HepG2 (cell line): Measurements from ENCODE around the gene PPY. TPM values are rescaled to one million over a fixed set of nuclear protein-coding genes. Genes with fewer than 3 reads are reported as not detected.

Experiments
- ATAC-seq: fragments of 200-7000 bp; cut with Tn5 transposase; 3 replicates; pipeline ENCODE4 v1.9.1; 2020; ENCODE audit warnings: mild to moderate bottlenecking, moderate library complexity
- BruUV-seq: library from RNA; stranded (reverse); fragments of 400-500 nt; replicated peaks from 2 replicates; lab custom pipeline; 2021; lab: Mats Ljungman, UMichigan
- CTCF ChIA-PET: fragments of 300-600 bp; formaldehyde crosslinking; extraction: SDS; loops from one replicate; lab custom pipeline; 2021; ENCODE audit warnings: low total read pairs, inconsistent platforms, low intra/inter-chr PET ratio; lab: Yijun Ruan, JAX
- POLR2A ChIA-PET: fragments of 350-600 bp; sonication (Branson Sonifier 250); formaldehyde crosslinking; loops from one replicate; lab custom pipeline; 2020; ENCODE audit warnings: antibody characterized with exemption, inconsistent platforms; lab: Yijun Ruan, JAX
- DNase-seq: peaks from one replicate; pipeline ENCODE4 v3.0.0-alpha.2; 2015; ENCODE audit warnings: low spot score
- FAIRE-seq: peaks from 3 replicates; lab custom pipeline; 2011; peaks lifted over from hg19 to GRCh38; lab: Jason Lieb, UNC
- H2AFZ ChIP-seq: one replicate; pipeline ENCODE4 v1.6.1; 2011; ENCODE audit warnings: low read length, inconsistent platforms
- H3K27ac ChIP-seq: fragments of 300-600 bp; 3 replicates; pipeline ENCODE4 v1.8.0; 2011; ENCODE audit warnings: mixed run types, mild to moderate bottlenecking, mixed read lengths, low read length, inconsistent platforms; ENCODE audit not compliant: insufficient read depth; ENCODE audit errors: extremely low read length
- H3K27me3 ChIP-seq, 2 experiments: fragments of 200-600 bp in 1 of 2; 2 replicates in 1 of 2; 3 replicates in 1 of 2; pipeline versions ENCODE4 v1.6.0 to v1.8.0; 2011; ENCODE audit warnings: low read length in 2 of 2, mild to moderate bottlenecking in 2 of 2, moderate library complexity in 2 of 2, inconsistent platforms in 1 of 2; ENCODE audit not compliant: insufficient read depth in 2 of 2, control insufficient read depth in 1 of 2
- H3K36me3 ChIP-seq, 2 experiments: fragments of 200-600 bp in 1 of 2; replicated peaks in 1 of 2; 2 replicates in 1 of 2; 3 replicates in 1 of 2; pipeline versions ENCODE4 v1.5.1 to v1.8.0; 2011; ENCODE audit warnings: low read length in 2 of 2, inconsistent platforms in 1 of 2; ENCODE audit not compliant: insufficient read depth in 2 of 2, control insufficient read depth in 1 of 2
- H3K4me1 ChIP-seq: 2 replicates; pipeline ENCODE4 v1.5.1; 2012; ENCODE audit warnings: low read length, inconsistent platforms; ENCODE audit not compliant: insufficient read depth
- H3K4me2 ChIP-seq: 2 replicates; pipeline ENCODE4 v1.6.0; 2011; ENCODE audit warnings: low read depth, low read length, inconsistent platforms
- H3K4me3 ChIP-seq, 3 experiments: fragments of 200-600 bp in 1 of 3; sonication (generic), shearing (Covaris generic) in 1 of 3; replicated peaks in 1 of 3; 2 replicates each; pipeline ENCODE4 v1.5.1; 2011 to 2016; ENCODE audit warnings: low read length in 3 of 3, inconsistent platforms in 2 of 3, low read depth in 2 of 3, mild to moderate bottlenecking in 2 of 3, control low read depth in 1 of 3, mixed read lengths in 1 of 3; ENCODE audit not compliant: insufficient read depth in 1 of 3
- H3K79me2 ChIP-seq: one replicate; pipeline ENCODE4 v1.6.1; 2011; ENCODE audit warnings: low read length, inconsistent platforms; ENCODE audit not compliant: insufficient read depth
- H3K9ac ChIP-seq: 2 replicates; pipeline ENCODE4 v1.6.0; 2011; ENCODE audit warnings: mild to moderate bottlenecking, low read depth, low read length, inconsistent platforms; ENCODE audit not compliant: insufficient read depth
- H3K9me3 ChIP-seq: 2 replicates; pipeline ENCODE4 v1.5.1; 2012; ENCODE audit warnings: mild to moderate bottlenecking, low read length
- H4K20me1 ChIP-seq: 2 replicates; pipeline ENCODE4 v1.6.0; 2011; ENCODE audit warnings: inconsistent platforms, mild to moderate bottlenecking, low read length, moderate library complexity; ENCODE audit not compliant: insufficient read depth
- EZH2 ChIP-seq: conservative IDR thresholded peaks from 2 replicates; pipeline ENCODE4 v1.6.1; 2012; ENCODE audit warnings: mild to moderate bottlenecking, low read depth, low read length, moderate library complexity
- NBN ChIP-seq: fragments of 450-650 bp; conservative IDR thresholded peaks from 2 replicates; pipeline ENCODE4 v1.6.1; 2017
- RBM39 ChIP-seq: fragments of 200-400 bp; formaldehyde crosslinking; IDR thresholded peaks from one replicate; pipeline ENCODE4 v1.6.1; 2018; ENCODE audit warnings: antibody characterized with exemption, mild to moderate bottlenecking, low read depth, low read length; ENCODE audit not compliant: poor library complexity, severe bottlenecking
- TEAD3 ChIP-seq: optimal IDR thresholded peaks from 2 replicates; pipeline ENCODE3; 2016; ENCODE audit warnings: borderline replicate concordance
- ZBTB7B ChIP-seq: sonication (generic); formaldehyde crosslinking; IDR thresholded peaks from 2 replicates; pipeline ENCODE4 v1.4.0; 2020; ENCODE audit warnings: missing genetic modification reagents
- ZNF136 ChIP-seq: sonication (generic); formaldehyde crosslinking; IDR thresholded peaks from 2 replicates; pipeline ENCODE4 v1.8.1; 2022; ENCODE audit warnings: low read depth, mild to moderate bottlenecking, moderate library complexity, missing genetic modification reagents
- ZNF605 ChIP-seq: sonication (generic); formaldehyde crosslinking; IDR thresholded peaks from 2 replicates; pipeline ENCODE4 v1.8.0; 2022; ENCODE audit warnings: mild to moderate bottlenecking, missing genetic modification reagents
- WGBS: methylation state at CpG from one replicate; pipeline ENCODE4 v1.1.6; 2017; ENCODE audit warnings: low lambda C conversion rate; 5-methylcytosine and 5-hydroxymethylcytosine counted together
- in situ Hi-C: cut with HindIII; loops from 2 replicates; pipeline ENCODE4 v1.10.0; 2017; ENCODE audit warnings: low pct_unique_long_range_greater_than_20kb; ENCODE audit not compliant: extremely low pct_ligation_motif_present
- intact Hi-C: fragments of 100-400 bp; cut with micrococcal nuclease; formaldehyde crosslinking; loops from one replicate; pipeline ENCODE4 v1.10.0; 2022; ENCODE audit not compliant: unreplicated experiment
- polyA plus RNA-seq, 8 experiments: library from polyadenylated mRNA; depleted of rRNA in 3 of 8; stranded (reverse) in 7 of 8; unstranded in 1 of 8; fragments of >200 nt; fragmentation: Illumina TruSeq in 4 of 8; extraction: Trizol in 4 of 8; gene quantifications; 2 replicates each; pipeline versions ENCODE4 v1.2.1 to v1.2.3, GENCODE V29; 2011 to 2016; ENCODE audit warnings: low read depth in 4 of 8, missing spikeins in 1 of 8, mixed read lengths in 1 of 8; ENCODE audit not compliant: insufficient read depth in 1 of 8
- total RNA-seq, 5 experiments: library from RNA; depleted of rRNA; stranded (reverse); fragments of >200 nt; fragmentation: Illumina TruSeq; extraction: Trizol; gene quantifications; 2 replicates each; pipeline ENCODE4 v1.2.3, GENCODE V29; 2016; ENCODE audit warnings: low read depth in 1 of 5
- TF ChIP-seq, protein P1 (sequence below): sonication (generic); formaldehyde crosslinking; IDR thresholded peaks from 2 replicates; pipeline ENCODE4 v1.4.0; 2020; ENCODE audit warnings: mild to moderate bottlenecking, missing genetic modification reagents
- TF ChIP-seq, protein P2 (sequence below): IDR thresholded peaks from 2 replicates; pipeline ENCODE4 v1.6.1; 2016; ENCODE audit warnings: missing genetic modification reagents, missing compliant biosample characterization
- TF ChIP-seq, protein P3 (sequence below): sonication (generic); formaldehyde crosslinking; IDR thresholded peaks from 2 replicates; pipeline ENCODE4 v1.5.1; 2020; ENCODE audit warnings: mild to moderate bottlenecking, missing genetic modification reagents, moderate library complexity

PPY gene
- total and polyA plus RNA-seq, 2 of the 13 experiments (the other 11 are each of a cell fraction or from before 2014, with no cell fraction given) = not detected

DNA sequence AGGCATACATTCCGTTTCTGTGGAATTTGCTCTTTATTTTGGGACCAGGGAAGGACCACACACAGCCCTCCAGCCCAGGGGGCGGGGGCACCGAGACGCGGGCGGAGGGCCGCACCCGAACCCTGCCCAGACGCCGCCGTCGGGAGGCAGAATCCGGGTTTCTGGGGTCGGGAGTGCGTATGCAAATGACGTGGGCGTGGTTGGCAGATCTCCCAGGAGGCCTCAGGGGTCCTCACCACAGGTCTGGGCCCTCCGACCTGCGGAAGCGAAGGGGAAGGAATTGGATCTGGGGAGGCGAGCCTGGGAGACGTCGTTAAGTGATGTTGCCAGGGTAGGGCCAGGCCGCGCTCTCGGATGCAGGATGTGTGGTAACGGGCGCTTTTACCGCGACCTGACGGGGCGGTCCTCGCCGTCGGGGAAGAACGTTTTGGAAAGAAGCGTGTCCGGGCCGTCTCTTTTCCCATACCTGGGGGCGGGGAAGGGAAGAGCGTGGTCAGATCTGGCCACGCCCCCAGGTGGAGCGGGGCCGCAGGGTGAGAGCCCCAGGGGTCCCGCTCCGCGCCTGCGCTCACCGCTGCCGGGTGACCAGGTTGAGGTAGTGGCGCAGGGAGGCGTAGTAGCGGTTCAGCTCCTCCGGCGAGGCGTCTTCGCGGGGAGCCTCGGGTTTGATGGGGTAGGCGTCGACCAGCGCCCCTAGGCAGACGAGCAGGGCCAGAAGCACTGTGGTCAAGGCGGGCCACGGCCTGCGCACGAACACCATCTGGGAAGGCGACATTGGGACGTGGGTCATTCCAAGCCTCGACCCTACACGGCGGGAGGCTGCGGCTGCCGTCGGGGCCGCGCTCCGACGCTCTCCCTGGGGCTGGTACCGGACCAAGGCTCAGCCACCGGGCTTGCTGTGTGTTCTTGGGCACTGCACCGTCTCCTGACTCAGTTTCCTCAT, 10.7 kb upstream of the PPY start (continued):
- TF ChIP-seq, protein P1, sequence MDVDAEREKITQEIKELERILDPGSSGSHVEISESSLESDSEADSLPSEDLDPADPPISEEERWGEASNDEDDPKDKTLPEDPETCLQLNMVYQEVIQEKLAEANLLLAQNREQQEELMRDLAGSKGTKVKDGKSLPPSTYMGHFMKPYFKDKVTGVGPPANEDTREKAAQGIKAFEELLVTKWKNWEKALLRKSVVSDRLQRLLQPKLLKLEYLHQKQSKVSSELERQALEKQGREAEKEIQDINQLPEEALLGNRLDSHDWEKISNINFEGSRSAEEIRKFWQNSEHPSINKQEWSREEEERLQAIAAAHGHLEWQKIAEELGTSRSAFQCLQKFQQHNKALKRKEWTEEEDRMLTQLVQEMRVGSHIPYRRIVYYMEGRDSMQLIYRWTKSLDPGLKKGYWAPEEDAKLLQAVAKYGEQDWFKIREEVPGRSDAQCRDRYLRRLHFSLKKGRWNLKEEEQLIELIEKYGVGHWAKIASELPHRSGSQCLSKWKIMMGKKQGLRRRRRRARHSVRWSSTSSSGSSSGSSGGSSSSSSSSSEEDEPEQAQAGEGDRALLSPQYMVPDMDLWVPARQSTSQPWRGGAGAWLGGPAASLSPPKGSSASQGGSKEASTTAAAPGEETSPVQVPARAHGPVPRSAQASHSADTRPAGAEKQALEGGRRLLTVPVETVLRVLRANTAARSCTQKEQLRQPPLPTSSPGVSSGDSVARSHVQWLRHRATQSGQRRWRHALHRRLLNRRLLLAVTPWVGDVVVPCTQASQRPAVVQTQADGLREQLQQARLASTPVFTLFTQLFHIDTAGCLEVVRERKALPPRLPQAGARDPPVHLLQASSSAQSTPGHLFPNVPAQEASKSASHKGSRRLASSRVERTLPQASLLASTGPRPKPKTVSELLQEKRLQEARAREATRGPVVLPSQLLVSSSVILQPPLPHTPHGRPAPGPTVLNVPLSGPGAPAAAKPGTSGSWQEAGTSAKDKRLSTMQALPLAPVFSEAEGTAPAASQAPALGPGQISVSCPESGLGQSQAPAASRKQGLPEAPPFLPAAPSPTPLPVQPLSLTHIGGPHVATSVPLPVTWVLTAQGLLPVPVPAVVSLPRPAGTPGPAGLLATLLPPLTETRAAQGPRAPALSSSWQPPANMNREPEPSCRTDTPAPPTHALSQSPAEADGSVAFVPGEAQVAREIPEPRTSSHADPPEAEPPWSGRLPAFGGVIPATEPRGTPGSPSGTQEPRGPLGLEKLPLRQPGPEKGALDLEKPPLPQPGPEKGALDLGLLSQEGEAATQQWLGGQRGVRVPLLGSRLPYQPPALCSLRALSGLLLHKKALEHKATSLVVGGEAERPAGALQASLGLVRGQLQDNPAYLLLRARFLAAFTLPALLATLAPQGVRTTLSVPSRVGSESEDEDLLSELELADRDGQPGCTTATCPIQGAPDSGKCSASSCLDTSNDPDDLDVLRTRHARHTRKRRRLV (CRISPR knock-in tag) = peak; percentile 89; the same call in 1 of the 2 replicates
- TF ChIP-seq RBM39 = peak; percentile 39
- peak; percentile 100 for TF ChIP-seq EZH2

DNA sequence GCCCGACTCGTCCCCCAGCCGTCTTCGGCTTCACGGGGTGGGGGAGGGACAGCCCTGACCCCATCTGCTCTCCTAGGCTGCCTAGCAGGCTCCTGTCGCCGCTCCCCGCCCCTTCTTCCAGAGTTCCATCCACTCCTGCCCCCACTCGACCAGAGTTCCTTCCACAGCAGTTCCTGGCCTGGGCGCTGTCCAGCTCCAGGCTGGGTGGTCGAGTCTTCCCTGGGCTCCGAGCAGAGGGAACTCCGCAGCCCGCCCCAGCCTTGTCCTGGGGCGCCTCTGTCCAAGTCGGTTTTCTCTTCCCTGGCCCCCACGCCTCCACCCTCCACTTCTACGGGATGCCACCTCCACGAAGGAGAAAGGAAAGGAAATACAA, 10.1 kb upstream of the PPY start:
- Histone ChIP-seq H3K27me3 (peaks cover 29 to 88% of the 10 kb centered on the region in 2 experiments), H3K9ac (no peak overlapping the region), H3K4me1 (peaks cover 14% of the 10 kb centered on the region), H3K27ac (no peak overlapping the region), H3K79me2 (no peaks in the 10 kb centered on the region), H3K9me3 (no peaks in the 10 kb centered on the region), H4K20me1 (no peaks in the 10 kb centered on the region), H3K4me3 (peak overlapping the region in 1 of 3 experiments; percentile 30; a peak in 1 of 6 replicates), H3K4me2 (peak overlapping the region; percentile 56), H3K36me3 (no peaks in the 10 kb centered on the region), H2AFZ (no peak overlapping the region)
- CTCF ChIA-PET = no interaction called here
- 6% methylated on average over 19 of the region's 19 CpGs for WGBS
- ATAC-seq (peak; percentile 17), FAIRE-seq (no peak), DNase-seq (no peak)
- no TSS peak for BruUV-seq
- POLR2A ChIA-PET = no interaction called here
- intact Hi-C loops = no loop called here
- in situ Hi-C loops = no loop called here
- TF ChIP-seq TEAD3 (no peak), ZNF605 (CRISPR knock-in tag) (no peak), ZNF136 (CRISPR knock-in tag) (0 out of 2 replicates have a peak, but pooled peaks have one; percentile 48), NBN (no peak), ZBTB7B (CRISPR knock-in tag) (no peak)
- TF ChIP-seq, protein P2, sequence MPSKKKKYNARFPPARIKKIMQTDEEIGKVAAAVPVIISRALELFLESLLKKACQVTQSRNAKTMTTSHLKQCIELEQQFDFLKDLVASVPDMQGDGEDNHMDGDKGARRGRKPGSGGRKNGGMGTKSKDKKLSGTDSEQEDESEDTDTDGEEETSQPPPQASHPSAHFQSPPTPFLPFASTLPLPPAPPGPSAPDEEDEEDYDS (CRISPR knock-in tag) = no peak
- TF ChIP-seq, protein P3, sequence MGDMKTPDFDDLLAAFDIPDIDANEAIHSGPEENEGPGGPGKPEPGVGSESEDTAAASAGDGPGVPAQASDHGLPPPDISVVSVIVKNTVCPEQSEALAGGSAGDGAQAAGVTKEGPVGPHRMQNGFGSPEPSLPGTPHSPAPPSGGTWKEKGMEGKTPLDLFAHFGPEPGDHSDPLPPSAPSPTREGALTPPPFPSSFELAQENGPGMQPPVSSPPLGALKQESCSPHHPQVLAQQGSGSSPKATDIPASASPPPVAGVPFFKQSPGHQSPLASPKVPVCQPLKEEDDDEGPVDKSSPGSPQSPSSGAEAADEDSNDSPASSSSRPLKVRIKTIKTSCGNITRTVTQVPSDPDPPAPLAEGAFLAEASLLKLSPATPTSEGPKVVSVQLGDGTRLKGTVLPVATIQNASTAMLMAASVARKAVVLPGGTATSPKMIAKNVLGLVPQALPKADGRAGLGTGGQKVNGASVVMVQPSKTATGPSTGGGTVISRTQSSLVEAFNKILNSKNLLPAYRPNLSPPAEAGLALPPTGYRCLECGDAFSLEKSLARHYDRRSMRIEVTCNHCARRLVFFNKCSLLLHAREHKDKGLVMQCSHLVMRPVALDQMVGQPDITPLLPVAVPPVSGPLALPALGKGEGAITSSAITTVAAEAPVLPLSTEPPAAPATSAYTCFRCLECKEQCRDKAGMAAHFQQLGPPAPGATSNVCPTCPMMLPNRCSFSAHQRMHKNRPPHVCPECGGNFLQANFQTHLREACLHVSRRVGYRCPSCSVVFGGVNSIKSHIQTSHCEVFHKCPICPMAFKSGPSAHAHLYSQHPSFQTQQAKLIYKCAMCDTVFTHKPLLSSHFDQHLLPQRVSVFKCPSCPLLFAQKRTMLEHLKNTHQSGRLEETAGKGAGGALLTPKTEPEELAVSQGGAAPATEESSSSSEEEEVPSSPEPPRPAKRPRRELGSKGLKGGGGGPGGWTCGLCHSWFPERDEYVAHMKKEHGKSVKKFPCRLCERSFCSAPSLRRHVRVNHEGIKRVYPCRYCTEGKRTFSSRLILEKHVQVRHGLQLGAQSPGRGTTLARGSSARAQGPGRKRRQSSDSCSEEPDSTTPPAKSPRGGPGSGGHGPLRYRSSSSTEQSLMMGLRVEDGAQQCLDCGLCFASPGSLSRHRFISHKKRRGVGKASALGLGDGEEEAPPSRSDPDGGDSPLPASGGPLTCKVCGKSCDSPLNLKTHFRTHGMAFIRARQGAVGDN (CRISPR knock-in tag) = 0 out of 2 replicates have a peak, but pooled peaks have one; percentile 16
